HG03565 (cell line): ENCODE measurements around the gene CEP112.
"Not testable (repeated sequence)": the region's sequence is repeated elsewhere in the genome, so short reads cannot be mapped to it uniquely, and the experiment has no call there.

Experiments
- ATAC-seq: cut with Tn5 transposase; IDR thresholded peaks from one replicate; pipeline ENCODE4 v1.9.1; 2021; ENCODE audit warnings: mild to moderate bottlenecking, moderate library complexity; ENCODE audit not compliant: unreplicated experiment

Gene CEP112

DNA sequence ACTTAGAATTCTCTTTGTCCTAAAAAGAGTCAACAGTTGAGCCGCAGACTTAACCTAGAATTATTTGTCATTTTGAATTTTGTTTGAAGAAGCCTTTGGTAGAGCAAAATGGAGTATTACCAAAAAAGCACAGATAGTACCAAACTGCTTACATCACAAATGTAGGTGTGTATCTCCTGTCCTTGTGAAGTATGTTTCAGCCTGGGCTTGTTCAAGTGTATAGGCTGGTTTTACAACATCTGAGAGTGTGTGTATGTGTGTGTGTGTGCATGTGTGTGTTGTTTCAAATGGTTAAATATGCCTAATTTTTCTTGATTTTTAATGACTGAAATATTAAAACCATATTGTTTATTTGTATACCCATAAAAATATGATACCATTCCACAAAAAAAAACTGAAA lies 441.8 kb downstream of the CEP112 start:
- ATAC-seq, result no peak

DNA sequence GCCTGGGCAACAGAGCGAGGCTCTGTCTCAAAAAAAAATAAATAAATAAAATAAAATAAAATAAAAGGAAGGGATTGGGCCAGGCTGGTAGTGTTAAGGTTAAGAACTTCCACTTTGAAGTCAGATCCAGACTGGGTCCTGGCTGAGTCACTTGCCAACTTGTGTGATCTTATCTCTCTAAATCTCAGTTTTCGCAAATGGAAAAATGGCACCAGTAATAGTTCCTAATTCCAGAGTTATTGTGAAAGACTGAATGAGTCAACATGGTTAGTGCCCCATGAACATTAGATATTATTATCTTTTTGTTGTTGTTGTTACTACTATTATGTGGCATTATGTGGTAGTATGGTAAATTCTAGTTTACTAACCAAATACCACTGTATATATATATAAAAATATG lies 442.5 kb downstream of the CEP112 start:
- no peak for ATAC-seq

DNA sequence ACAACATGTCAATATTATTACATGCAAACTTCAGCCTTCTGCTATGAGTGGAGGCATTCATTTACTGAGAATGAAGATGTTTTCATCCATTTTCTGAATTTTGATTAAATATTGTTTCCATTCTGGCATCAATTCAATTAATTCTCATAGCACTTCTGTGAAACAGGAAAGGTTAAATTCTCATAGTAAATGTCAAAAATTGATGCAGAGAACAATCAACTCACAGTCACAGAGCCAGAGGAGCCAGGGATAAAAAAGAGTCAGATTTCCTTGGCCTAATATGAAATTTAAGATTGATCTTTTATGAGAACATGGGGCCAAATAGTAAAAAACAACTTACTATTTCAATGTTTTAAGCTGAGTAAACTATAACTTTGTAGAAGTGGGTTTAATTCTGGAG lies 446.7 kb downstream of the CEP112 start:
- ATAC-seq, result no peak

DNA sequence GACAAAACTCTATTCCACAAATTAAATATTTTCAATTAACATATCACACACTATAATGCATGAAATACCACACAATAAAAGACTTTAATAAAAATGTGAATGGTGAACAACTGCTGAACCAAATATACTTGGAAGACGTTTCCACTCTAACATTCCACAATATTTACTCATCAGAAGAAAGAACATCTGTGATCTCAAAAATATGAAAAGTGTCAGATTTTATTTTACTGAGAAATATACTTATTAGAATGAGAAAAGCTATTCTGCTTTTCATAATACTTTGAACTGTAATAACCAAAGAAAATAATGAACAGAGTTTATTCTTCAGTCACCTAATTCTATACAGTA lies 448.7 kb downstream of the CEP112 start:
- ATAC-seq, result no peak

DNA sequence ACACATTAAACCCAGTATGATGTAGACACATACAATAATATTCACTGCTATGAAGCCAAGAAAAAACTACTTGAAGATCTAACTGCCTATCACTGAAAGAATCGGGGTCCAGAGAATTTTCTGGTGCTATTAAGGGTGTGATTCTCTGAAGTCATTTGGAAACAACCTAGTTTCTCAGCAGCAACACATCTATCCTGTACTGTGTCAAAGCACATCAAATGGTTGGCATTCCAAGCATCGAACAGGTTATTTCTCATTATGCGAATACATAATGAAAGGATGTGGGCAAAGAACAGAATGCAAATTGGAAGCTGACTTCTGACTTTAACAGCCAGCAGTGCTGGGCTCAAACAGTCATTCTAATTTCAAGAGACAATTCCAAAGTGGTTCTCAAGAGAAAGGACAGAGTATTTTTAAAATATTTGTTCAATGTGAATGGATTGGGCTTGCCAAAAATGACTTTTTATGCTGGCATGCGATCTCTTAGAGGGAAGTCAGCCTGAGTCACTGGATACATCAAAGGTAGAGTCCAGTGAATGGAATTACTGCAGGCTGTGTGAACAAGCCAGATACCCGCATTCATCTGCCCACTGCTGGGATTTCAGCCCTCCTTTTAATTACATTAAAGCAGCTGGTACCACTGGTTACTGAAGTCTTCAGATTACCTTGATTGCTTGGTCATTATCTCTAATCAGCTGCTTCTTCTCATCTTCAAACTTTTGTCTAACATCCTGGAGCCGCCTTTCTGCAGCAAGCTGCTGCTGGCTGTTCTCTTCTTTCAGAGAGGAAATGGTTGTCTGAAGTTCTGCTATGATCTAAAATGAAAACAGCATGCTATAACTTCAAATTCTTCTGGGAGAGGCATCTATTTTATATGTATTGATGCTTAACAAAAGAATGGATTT lies 449.3 kb downstream of the CEP112 start:
- no peak for ATAC-seq

DNA sequence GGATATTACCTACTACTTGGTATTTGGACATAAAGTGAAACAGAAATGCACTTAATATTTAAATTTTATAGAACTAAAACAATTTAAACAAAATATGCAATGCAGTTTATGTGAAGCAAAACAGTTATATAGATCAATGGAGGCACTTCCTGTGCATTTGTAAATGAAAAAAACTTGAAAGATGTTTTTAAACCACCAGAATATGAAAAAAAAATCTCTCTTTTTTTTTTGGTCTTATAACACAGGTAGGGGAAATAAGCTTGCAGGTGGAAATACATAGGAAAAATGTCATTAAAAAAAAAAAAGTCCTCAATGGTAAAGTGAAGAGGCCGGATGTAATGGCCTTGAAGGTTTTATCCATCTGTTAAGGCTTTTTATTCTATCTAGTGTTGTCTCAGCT lies 450.2 kb downstream of the CEP112 start:
- no peak for ATAC-seq

DNA sequence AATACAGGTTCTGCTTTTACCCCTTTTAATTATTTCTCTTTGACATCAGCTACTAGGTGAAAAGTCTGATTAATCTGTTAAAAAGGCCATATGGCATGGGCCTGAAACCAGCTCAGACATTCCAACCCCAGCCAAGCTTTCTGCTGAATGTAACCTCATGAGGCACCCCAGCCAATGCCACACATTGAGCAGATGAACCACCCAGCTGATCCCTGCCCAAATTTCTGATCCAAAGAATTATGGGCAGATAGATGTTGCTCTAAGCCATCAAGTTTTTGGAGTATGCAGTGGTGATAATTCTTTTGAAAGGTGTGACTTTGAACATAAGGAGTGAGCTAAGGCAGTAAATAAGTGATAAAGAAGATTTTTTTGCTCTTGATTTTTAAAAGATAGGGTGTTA lies 452.9 kb downstream of the CEP112 start:
- ATAC-seq, result no peak

DNA sequence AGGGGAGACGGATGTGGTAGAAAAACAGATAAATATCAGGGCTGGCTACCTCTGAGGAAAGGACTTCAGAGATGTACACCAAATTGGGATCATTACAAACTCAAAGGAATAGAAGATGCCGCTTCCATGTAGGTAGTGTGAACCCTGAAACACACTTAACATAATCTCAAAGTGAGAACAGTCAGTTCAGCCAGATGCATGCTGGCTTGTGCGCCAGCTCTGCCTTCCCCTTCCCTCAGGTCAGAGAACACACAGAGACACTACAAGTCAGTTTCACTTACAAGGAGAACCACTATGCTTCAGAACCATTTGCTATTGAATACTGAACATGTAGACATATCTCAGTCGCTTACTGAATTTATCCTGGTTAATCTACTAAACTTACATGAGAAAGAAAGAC lies 454.5 kb downstream of the CEP112 start:
- ATAC-seq, result no peak

DNA sequence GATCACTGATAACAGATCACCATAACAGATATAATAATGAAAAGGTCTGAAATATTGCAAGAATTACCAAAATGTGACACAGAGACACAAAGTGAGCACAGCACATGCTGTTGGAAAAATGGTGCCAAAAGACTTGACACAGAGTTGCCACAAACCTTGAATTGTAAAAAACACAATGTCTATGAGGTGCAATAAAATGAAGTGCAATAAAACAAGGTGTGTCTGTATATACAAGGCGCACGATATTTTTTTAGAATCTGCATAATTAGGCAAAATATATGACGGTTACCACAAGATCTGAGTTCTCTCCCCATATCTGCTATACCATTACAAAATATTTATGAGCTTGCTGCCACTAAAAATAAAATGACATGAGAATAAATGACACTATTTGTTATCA lies 458.6 kb downstream of the CEP112 start:
- ATAC-seq, result no peak

DNA sequence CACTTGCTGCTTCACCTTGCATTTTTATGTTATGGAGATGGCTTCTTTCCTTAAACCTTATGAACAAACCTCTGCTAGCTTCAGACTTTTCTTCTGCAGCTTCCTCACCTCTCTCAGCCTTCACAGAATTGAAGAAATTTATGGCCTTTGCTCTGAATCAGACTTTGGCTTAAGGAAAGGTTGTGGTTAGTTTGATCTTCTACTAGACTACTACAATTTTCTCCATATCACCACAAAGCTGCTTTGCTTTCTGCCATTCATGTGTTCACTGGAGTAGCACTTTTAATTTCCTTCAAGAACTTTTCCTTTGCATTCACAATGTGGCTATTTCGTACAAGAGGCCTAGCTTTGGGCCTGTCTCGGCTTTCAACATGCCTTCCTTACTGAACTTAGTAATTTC lies 459.3 kb downstream of the CEP112 start:
- not testable (repeated sequence) for ATAC-seq

DNA sequence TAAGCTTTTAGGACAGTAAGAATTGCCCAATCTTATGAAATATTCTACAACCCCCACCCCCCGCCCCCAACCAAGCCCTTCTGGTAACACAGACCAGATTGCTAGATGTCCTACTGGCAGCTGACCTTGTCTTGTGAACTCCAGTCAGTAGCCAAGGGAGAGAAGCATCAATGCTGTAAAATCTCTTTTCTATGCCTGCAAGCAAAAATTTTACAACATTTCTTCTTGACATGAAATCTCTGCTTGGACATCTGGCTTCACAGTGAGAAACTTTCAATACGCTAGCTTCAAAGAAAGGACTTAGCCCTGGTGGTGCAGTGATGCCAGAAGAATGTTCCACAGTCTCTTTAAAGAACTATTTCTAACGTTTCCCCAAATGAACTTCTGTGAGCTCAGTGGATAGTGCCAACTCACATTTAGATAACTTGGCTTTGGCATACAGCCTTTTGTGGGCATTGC lies 461.2 kb downstream of the CEP112 start:
- ATAC-seq, result no peak

DNA sequence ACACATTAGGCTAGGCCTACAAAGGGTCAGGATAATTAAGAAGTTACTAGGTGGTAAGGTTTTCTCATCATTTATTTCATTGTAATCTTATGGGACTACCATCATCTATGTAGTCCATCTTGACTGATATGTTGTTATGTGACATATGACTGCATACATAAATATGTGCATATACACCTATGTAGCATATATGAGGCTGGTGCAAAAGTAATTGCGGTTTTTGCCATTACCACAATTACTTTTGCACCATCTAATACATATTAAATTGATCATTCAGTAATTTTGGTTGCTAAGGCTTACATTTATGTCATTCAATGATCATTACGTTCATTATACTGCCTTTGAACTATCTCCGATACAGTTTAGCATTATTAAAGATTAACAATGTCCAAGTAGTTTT lies 462.7 kb downstream of the CEP112 start:
- ATAC-seq, result no peak

DNA sequence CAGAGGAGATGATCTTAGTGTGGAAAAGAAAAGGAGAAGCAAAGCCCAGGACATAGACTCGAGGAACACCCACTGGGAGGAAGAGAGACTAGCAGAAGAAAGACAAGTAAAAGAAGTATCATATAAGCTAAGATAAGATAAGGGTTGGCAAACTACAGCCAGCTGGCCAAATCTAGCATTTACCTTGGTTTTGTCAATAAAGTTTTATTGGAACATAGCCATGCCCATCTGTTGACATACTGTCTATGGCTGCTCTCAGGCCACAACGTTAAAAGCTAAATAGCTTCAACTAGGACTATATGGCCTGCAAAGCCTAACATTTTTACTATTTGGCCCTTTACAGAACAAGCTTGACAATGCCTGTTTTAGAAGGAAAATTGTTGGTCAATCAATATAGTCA lies 464.1 kb downstream of the CEP112 start:
- no peak for ATAC-seq

DNA sequence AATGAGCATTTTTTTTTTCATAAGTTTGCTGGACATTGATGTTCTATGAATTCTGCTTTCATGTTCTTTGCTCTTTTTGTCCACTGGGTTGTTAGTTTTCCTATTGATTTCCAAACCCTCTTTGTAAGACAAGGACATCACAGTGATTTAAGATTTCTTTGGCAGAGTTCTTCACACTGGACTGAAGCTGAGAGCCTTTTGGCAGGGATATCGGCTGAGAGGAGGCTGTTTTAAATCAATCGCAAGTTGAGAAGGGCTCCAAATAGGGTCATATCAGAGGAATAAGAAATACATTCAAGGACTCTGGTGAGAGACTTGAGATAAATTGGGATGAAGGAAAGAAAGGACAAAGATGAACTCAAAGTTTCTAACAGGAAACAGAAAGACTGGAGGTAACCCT lies 464.7 kb downstream of the CEP112 start:
- no peak for ATAC-seq

DNA sequence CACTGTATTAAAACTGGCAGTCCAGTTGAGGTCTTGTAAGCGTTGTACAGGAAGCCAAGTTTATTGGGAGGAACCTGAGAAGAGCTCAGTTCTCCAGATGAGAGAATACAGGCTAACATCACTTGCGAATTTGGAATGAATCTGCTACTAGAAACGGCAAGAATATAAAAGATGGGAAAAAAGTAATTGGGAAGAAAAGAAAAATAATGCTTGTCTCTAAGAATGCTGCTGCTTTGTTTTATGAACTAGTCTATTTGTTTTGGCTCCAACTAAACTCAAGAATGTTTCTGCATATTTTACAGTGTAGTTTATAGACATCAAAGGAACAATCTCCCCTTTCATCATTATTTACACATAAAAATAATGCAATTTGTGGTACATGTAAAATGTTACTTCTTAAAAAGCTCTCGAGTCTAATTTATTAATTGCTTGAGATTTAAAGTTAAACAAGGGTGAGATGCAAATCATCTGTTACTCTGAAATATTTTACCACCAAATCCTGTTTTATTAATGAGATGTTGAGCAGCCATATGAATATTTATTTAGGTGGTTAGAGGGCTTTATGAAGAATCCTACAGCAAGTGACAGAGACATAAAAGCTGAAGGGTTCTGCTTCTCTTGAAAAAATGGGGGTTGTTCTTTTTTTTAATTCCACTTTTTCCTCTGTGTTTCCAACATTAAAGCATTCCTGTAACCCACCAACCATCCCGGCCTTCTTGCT lies 468.3 kb downstream of the CEP112 start:
- no peak for ATAC-seq

DNA sequence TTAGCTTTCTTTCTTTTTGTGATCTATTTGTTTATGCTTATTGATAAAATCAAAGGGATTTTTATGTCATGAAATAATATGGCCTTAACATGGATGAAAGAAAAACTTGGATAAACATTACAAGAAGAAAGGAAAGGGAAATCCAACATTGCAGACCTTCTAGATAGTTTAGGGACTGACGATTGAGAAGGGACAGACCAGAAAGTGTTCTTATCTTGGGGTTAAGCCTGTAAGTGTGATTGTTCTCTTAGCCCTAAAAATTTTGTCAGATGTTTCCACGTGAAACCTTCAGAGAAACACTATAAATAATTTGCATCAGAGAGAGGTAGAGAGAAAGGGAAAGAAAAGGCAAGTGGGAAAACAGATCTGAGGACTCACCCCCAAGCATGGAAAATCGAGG lies 473.3 kb downstream of the CEP112 start:
- no peak for ATAC-seq

DNA sequence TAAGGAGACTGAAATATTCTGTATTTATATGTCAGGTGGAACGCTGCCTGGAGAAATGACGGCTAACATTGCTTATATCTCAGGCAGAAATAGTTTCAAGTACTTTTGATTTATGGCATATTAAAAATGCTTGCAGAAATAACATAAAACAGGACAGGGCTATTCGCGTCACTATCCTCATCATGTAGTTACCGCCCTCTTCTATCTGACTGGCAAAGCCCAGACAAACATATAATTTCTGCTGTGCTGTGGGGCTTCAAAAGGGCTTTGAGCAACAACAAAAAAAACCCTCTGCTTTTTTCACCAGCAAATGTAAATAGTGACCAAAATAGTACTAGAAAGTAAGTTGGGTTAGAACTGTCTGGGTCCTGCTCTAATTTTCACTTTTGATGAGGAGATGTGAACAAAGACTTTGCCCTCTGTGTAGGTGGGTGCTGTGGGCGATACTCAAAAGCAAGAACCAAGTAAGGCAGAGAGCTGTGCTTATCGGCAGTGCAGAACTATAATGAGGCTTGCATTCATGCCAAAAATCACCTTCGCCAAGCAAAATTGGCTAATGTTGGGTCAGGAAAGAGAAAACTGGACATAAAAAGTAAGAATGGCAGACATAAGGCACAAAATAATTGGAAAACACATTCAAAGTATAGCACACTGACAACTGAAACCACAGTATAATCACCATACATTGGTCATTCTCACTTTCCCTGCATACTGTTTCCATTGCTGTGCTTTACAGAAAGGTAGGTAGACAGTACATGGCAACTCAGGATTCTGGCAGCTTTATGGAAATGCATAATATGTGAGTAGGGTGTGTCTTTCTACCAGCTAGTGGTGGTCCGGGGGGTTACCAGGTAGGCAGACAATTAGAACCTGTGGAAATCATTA lies 479.3 kb downstream of the CEP112 start:
- no peak for ATAC-seq

DNA sequence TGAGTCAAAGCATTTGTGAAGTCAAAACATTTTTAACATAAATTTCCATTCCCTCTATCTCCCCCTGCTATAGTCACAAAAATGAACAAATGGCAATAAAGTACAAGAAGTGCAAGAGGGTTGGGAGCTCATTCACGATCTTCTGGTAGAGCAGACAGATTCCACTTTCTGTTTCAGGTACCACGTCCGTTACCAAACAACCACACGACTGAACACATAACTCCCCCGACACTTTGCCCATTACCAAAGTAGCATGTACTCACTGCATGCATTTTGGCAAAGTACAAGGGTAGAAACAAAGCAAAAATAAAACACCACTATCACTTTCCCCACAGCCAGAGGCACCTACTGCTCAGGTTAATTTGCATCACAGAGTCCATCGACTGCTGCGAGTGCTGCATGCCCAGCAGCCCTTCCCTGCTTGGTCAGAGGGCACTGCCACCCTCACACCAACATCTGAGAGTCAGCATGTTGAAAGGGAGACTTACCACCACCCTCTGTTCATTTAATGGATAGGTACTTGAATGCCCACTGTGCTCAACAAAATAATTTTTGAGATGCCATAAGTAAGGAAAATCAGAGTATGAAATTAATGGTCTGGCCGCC lies 480.2 kb downstream of the CEP112 start:
- ATAC-seq, result no peak

DNA sequence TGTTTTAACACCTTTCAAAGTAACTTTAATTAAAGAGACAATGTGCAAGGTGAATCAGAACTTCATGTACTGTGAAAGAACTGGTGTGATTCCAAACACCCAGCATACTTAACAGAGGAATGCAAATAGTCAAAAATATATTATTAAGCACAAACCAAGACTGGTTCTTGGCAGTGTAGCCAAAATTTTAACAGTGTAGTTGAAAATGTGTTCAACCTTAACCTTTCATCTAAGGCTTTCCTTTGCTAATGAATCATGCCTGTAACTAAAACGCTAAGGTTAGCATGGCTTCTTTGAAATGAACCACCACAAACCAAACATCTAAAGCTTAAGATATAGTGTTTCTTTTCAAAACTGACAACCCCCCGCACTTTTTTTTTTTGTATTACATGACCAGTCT lies 484.2 kb downstream of the CEP112 start:
- no peak for ATAC-seq

DNA sequence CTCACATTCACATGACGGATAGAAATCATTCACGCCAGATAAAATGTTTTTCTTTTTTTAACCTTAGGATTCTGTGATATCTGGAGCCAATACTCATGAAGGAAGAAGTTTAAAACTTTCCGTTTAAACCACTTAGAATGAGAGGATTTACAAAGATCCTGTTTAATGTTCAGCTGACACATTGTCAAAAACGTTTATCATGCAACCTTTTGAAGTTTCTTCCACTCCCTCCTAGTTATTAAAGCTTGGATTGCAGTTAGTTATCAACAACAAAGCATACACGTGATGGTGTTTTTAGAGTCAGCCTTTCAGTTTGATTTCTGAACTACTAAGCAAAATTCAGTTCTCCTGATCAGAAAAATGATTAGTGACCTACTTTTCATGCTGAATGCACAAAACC lies 487.2 kb downstream of the CEP112 start:
- ATAC-seq, result no peak

DNA sequence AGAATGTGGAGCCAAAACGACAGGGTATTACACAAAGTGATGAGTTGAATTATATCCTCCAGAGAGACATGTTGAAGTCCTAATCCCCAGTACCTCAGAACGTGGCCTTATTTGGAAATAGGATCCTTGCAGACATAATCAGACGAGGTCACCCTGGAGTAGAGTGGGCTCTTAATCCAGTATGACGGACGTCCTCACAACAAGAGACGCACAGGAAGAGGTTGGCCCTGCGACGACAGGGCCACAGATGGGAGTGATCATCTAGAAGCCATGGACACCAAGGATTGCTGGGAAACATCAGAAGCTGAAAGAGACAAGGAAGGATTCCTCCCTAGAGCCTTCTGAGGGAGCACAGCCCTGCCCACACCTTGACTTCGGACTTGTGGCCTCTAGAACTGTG lies 488.0 kb downstream of the CEP112 start:
- no peak for ATAC-seq
